GM12878 (cell line): ENCODE measurements around the gene SVBP. TPM values are rescaled to one million over a fixed set of nuclear protein-coding genes. Genes with fewer than 3 reads are reported as not detected.

ENCODE experiments used
- ATAC-seq: fragments of 200-7000 bp; cut with Tn5 transposase; 3 replicates; pipeline ENCODE4 v1.9.1; 2020; ENCODE audit warnings: mild to moderate bottlenecking, moderate library complexity
- BruUV-seq: library from RNA; stranded (reverse); fragments of 400-500 nt; replicated peaks from 2 replicates; lab custom pipeline; 2021; lab: Mats Ljungman, UMichigan
- CTCF ChIA-PET: fragments of 300-600 bp; sonication (Branson Sonifier 250); formaldehyde crosslinking; extraction: SDS; loops from one replicate; lab custom pipeline; 2021; ENCODE audit warnings: inconsistent platforms; lab: Yijun Ruan, JAX
- POLR2A ChIA-PET: fragments of 350-600 bp; formaldehyde crosslinking; extraction: SDS; loops from one replicate; lab custom pipeline; 2021; ENCODE audit warnings: inconsistent platforms; lab: Charles Lee
- RAD21 ChIA-PET: fragments of 300-600 bp; sonication (Branson Sonifier 250); formaldehyde crosslinking; loops from one replicate; lab custom pipeline; 2023; ENCODE audit warnings: antibody characterized with exemption; ENCODE audit not compliant: unreplicated experiment; lab: Charles Lee
- SMC1A ChIA-PET: fragments of 300-600 bp; sonication (Branson Sonifier 250); formaldehyde crosslinking; loops from one replicate; lab custom pipeline; 2023; ENCODE audit not compliant: unreplicated experiment, uncharacterized antibody; lab: Charles Lee
- DNase-seq: peaks from one replicate; pipeline ENCODE4 v3.0.0-alpha.2; 2011; ENCODE audit warnings: low read depth, low spot score
- FAIRE-seq: peaks from 3 replicates; lab custom pipeline; 2011; peaks lifted over from hg19 to GRCh38; lab: Jason Lieb, UNC
- H2AFZ ChIP-seq: 2 replicates; pipeline ENCODE4 v1.6.0; 2011; ENCODE audit warnings: low read depth, low read length, control low read depth; ENCODE audit not compliant: control insufficient read depth
- H3K27ac ChIP-seq: 2 replicates; pipeline ENCODE4 v1.5.1; 2011; ENCODE audit warnings: control low read depth; ENCODE audit not compliant: control insufficient read depth, insufficient read depth
- H3K27me3 ChIP-seq, 2 experiments: replicated peaks in 1 of 2; 2 replicates each; pipeline versions ENCODE4 v1.6.0 to v1.6.1; 2011; ENCODE audit warnings: low read length in 1 of 2; ENCODE audit not compliant: control insufficient read depth in 2 of 2, insufficient read depth in 2 of 2
- H3K36me3 ChIP-seq, 2 experiments: 2 replicates each; pipeline ENCODE4 v1.5.1; 2011; ENCODE audit warnings: low read length in 1 of 2; ENCODE audit not compliant: control insufficient read depth in 2 of 2, insufficient read depth in 2 of 2
- H3K4me1 ChIP-seq: 2 replicates; pipeline ENCODE4 v1.6.1; 2011; ENCODE audit warnings: mild to moderate bottlenecking, low read length, moderate library complexity, mixed read lengths; ENCODE audit not compliant: control insufficient read depth, insufficient read depth
- H3K4me2 ChIP-seq: 2 replicates; pipeline ENCODE4 v1.6.0; 2011; ENCODE audit warnings: control low read depth; ENCODE audit not compliant: control insufficient read depth, insufficient read depth
- H3K4me3 ChIP-seq: fragments of 200-600 bp; sonication (generic); 2 replicates; pipeline ENCODE4 v1.5.1; 2016
- H3K79me2 ChIP-seq: 2 replicates; pipeline ENCODE4 v1.6.0; 2011; ENCODE audit warnings: low read length; ENCODE audit not compliant: control insufficient read depth, insufficient read depth
- H3K9ac ChIP-seq: 2 replicates; pipeline ENCODE4 v1.8.0; 2011; ENCODE audit warnings: low read length, control low read depth, mixed read lengths; ENCODE audit not compliant: control insufficient read depth, insufficient read depth
- H3K9me3 ChIP-seq: replicated peaks from 3 replicates; pipeline ENCODE4 v1.5.1; 2011; ENCODE audit warnings: mild to moderate bottlenecking, low read length; ENCODE audit not compliant: control insufficient read depth, insufficient read depth
- H4K20me1 ChIP-seq: 2 replicates; pipeline ENCODE4 v1.6.0; 2011; ENCODE audit not compliant: control insufficient read depth, insufficient read depth
- ATF3 ChIP-seq: IDR thresholded peaks from 2 replicates; pipeline ENCODE4 v1.6.1; 2011; ENCODE audit warnings: low read depth, mild to moderate bottlenecking, low read length, moderate library complexity, borderline replicate concordance; ENCODE audit errors: extremely low read depth
- BACH1 ChIP-seq: fragments of 450-650 bp; IDR thresholded peaks from 2 replicates; pipeline ENCODE4 v1.6.1; 2017; ENCODE audit warnings: mild to moderate bottlenecking, borderline replicate concordance
- CBFB ChIP-seq: IDR thresholded peaks from 2 replicates; pipeline ENCODE4 v1.6.1; 2016; ENCODE audit warnings: antibody characterized with exemption, low read depth
- HCFC1 ChIP-seq: fragments of 150-350 bp; IDR thresholded peaks from 2 replicates; pipeline ENCODE4 v1.6.1; 2014; ENCODE audit warnings: low read length
- MEF2A ChIP-seq: IDR thresholded peaks from 2 replicates; pipeline ENCODE4 v1.6.1; 2011; ENCODE audit warnings: low read depth, mild to moderate bottlenecking, low read length, moderate library complexity; ENCODE audit not compliant: insufficient read depth
- POLR2AphosphoS2 ChIP-seq: IDR thresholded peaks from 2 replicates; pipeline ENCODE4 v1.6.1; 2011; ENCODE audit warnings: low read depth, mild to moderate bottlenecking, low read length, improper control_type of control experiment, moderate library complexity
- PRDM15 ChIP-seq: fragments of 450-650 bp; formaldehyde crosslinking; IDR thresholded peaks from 2 replicates; pipeline ENCODE4 v1.4.0; 2020; ENCODE audit warnings: mild to moderate bottlenecking, moderate library complexity
- RUNX3 ChIP-seq: IDR thresholded peaks from 2 replicates; pipeline ENCODE4 v1.6.1; 2012; ENCODE audit warnings: low read length, inconsistent platforms
- SMARCA5 ChIP-seq: fragments of 450-650 bp; IDR thresholded peaks from 2 replicates; pipeline ENCODE4 v1.6.1; 2017; ENCODE audit warnings: mild to moderate bottlenecking
- SREBF2 ChIP-seq: IDR thresholded peaks from 2 replicates; pipeline ENCODE4 v1.6.1; 2012; ENCODE audit warnings: mild to moderate bottlenecking, low read length
- TAF1 ChIP-seq: IDR thresholded peaks from 2 replicates; pipeline ENCODE4 v1.6.1; 2011; ENCODE audit warnings: mild to moderate bottlenecking, low read depth, low read length, borderline replicate concordance
- TCF3 ChIP-seq: IDR thresholded peaks from 2 replicates; pipeline ENCODE4 v1.6.1; 2012; ENCODE audit warnings: low read depth, mild to moderate bottlenecking, low read length, borderline replicate concordance; ENCODE audit not compliant: insufficient read depth
- WGBS: methylation state at CpG from one replicate; pipeline ENCODE4 v1.1.6; 2016; ENCODE audit warnings: low lambda C conversion rate; ENCODE audit not compliant: insufficient replicate concordance, insufficient coverage; ENCODE audit errors: missing lambda C conversion rate; 5-methylcytosine and 5-hydroxymethylcytosine counted together
- in situ Hi-C: fragments of 300-500 bp; cut with MboI; formaldehyde crosslinking; loops from 9 replicates; pipeline ENCODE4 v1.14.3; 2018; ENCODE audit warnings: mixed read lengths
- intact Hi-C: fragments of 100-400 bp; cut with micrococcal nuclease; formaldehyde crosslinking; loops from one replicate; pipeline ENCODE4 v1.14.2; 2022; ENCODE audit not compliant: unreplicated experiment
- polyA plus RNA-seq, 11 experiments: library from polyadenylated mRNA; depleted of rRNA in 4 of 11; unstranded in 6 of 11; stranded (reverse) in 5 of 11; fragments of >200 nt; fragmentation: Nextera tagmentation in 4 of 11; fragmentation: Illumina TruSeq in 1 of 11; extraction: Ambion mirVana in 4 of 11; extraction: Trizol in 1 of 11; gene quantifications; 1 replicate in 1 of 11; 2 replicates in 10 of 11; pipeline versions ENCODE4 v1.2.1 to v1.2.3, GENCODE V29; 2011 to 2016; ENCODE audit warnings: inconsistent platforms in 2 of 11, missing spikeins in 2 of 11, low read depth in 1 of 11
- total RNA-seq, 4 experiments: library from RNA; depleted of rRNA in 3 of 4; stranded (reverse); fragments of >200 nt in 3 of 4; fragmentation: Illumina TruSeq in 1 of 4; extraction: Trizol in 1 of 4; gene quantifications; 2 replicates each; pipeline versions ENCODE4 v1.2.1 to v1.2.3, GENCODE V29; 2013 to 2021
- TF ChIP-seq, protein P1 (sequence below): fragments of 450-650 bp; IDR thresholded peaks from 2 replicates; pipeline ENCODE4 v1.6.1; 2016; ENCODE audit warnings: mild to moderate bottlenecking

SVBP gene
- total and polyA plus RNA-seq, 10 of the 15 experiments (the other 5 are each of a cell fraction or from before 2014, with no cell fraction given), result 12.6 to 29.5 (median 19.8) TPM

- intact Hi-C loops (no loop called here), in situ Hi-C loops (loop anchor here (5.0 kb wide), 1 partner anchor 283 kb away; no protein-coding TSS in a partner anchor)
- H3K27me3 ChIP-seq, result no peaks in the 10 kb centered on the region
- no peaks in the 10 kb centered on the region; the same call in 1 of the 2 replicates for H4K20me1 ChIP-seq
- DNase-seq (no peak), FAIRE-seq (no peak), ATAC-seq (no peak)
- H3K4me2 ChIP-seq, result no peak overlapping the region
- BruUV-seq, result no TSS peak
- RAD21 ChIA-PET, result interaction anchor here (1.4 kb wide), 1 partner anchor 289 kb away, joined by 4 read pairs; no protein-coding TSS in a partner anchor
- WGBS, result 98% methylated on average over 18 of the region's 18 CpGs
- H3K27ac ChIP-seq, result no peak overlapping the region
- CTCF ChIA-PET, result no interaction called here
- SMC1A ChIA-PET, result interaction anchor here (1.3 kb wide), 1 partner anchor 287 kb away, joined by 3 read pairs; no protein-coding TSS in a partner anchor
- H3K9me3 ChIP-seq, result no peaks in the 10 kb centered on the region
- peaks cover 0 to 6% of the 10 kb centered on the region in 2 experiments; a peak in 1 of 4 replicates for H3K36me3 ChIP-seq
- no peak overlapping the region for H2AFZ ChIP-seq
- H3K79me2 ChIP-seq, result no peaks in the 10 kb centered on the region
- H3K9ac ChIP-seq, result no peak overlapping the region
- TF ChIP-seq, protein P1, sequence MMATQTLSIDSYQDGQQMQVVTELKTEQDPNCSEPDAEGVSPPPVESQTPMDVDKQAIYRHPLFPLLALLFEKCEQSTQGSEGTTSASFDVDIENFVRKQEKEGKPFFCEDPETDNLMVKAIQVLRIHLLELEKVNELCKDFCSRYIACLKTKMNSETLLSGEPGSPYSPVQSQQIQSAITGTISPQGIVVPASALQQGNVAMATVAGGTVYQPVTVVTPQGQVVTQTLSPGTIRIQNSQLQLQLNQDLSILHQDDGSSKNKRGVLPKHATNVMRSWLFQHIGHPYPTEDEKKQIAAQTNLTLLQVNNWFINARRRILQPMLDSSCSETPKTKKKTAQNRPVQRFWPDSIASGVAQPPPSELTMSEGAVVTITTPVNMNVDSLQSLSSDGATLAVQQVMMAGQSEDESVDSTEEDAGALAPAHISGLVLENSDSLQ, result no peak
- TF ChIP-seq MEF2A, result no peak
- no peak for TF ChIP-seq SMARCA5
- no peak for TF ChIP-seq PRDM15 (CRISPR knock-in tag)
- TF ChIP-seq TCF3, result no peak
- no peak for TF ChIP-seq ATF3
- TF ChIP-seq RUNX3, result no peak
- TF ChIP-seq CBFB, result no peak
- no peak for TF ChIP-seq POLR2AphosphoS2
- no peak for TF ChIP-seq BACH1
- TF ChIP-seq SREBF2, result no peak
- no peak for TF ChIP-seq TAF1
- no peak for TF ChIP-seq HCFC1
- peaks cover 6% of the 10 kb centered on the region; the same call in 1 of the 2 replicates for H3K4me1 ChIP-seq
- POLR2A ChIA-PET, result no interaction called here
- H3K4me3 ChIP-seq, result no peak overlapping the region
These were observed 32.7 kb downstream of the SVBP start for GRCh38 chr1:42784547-42784945.
